Upper lobe of left lung (tissue), 4 donors: ENCODE results near the gene FILIP1L.

Source experiments
- POLR2A ChIP-seq, 4 donors: fragments of 450-650 bp; IDR thresholded peaks; one replicate each; pipeline ENCODE4 v1.5.1; 2016 to 2017; ENCODE audit warnings: antibody characterized with exemption in 4 of 4, mild to moderate bottlenecking in 2 of 4
- POLR2AphosphoS5 ChIP-seq, 2 donors: sonication (generic); formaldehyde crosslinking; IDR thresholded peaks; one replicate each; pipeline ENCODE4 v1.5.1; 2017; ENCODE audit warnings: antibody characterized with exemption in 2 of 2

GRCh38 chr3:99809565-99809964 lies 304.7 kb downstream of the FILIP1L start:
- TF ChIP-seq POLR2AphosphoS5 (IDR thresholded peaks at IDR 0.05), result no peak
- TF ChIP-seq POLR2A (IDR thresholded peaks at IDR 0.05), result no peak
